HG03066 (cell line): Measurements from ENCODE around the gene FBL.
"Not testable (repeated sequence)": the region's sequence is repeated elsewhere in the genome, so short reads cannot be mapped to it uniquely, and the experiment has no call there.

Experiments used
- ATAC-seq: cut with Tn5 transposase; IDR thresholded peaks from one replicate; pipeline ENCODE4 v1.9.1; 2021; ENCODE audit warnings: low read depth; ENCODE audit not compliant: unreplicated experiment

The FBL gene

GRCh38 chr19:39877488-39877887 lies 31.3 kb upstream of the FBL start:
- ATAC-seq = not testable (repeated sequence)

GRCh38 chr19:39876486-39876885 lies 30.3 kb upstream of the FBL start:
- ATAC-seq = not testable (repeated sequence)

DNA sequence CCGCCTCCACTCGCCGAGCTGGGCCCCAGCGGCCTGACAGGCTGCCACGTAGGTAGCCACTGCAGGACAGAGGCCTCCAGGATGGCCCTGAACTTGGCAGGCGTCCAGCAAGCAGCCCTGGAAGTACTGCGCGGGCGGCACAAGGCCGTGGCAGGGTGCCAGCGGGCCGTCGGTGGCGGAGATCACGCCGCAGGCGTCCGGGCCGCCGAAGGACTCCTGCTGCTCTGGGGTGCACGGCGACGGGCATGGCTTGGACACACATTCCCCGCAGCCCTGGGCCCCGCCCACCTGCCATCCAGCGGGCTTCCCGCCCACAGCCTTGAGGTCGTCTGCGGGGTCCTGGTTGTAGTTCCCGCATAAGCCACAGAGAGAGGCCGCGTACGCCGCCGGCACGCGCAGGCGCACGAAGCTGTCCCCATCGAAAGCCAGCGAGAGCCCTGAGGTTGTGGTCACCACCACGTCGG lies 29.3 kb upstream of the FBL start:
- ATAC-seq = not testable (repeated sequence)

DNA sequence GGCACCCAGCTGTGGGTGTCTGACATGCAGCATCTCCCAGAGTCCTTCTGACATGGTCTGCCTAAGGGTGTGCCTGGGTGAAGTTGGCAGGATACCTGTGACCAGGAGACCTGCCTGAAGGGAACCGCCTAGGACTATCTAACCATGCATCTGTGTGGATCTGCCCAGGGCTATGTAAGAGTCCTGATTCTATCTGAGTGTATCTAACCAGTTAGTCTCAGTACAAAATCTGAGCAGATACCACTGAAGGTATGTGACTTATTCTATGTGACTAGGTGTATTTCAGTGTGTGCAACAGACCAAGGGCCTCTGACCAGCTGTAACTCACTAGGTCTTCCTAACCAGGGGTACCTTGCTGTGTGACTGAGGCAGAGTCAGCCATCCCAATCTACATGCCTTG lies 28.2 kb upstream of the FBL start:
- no peak for ATAC-seq

DNA sequence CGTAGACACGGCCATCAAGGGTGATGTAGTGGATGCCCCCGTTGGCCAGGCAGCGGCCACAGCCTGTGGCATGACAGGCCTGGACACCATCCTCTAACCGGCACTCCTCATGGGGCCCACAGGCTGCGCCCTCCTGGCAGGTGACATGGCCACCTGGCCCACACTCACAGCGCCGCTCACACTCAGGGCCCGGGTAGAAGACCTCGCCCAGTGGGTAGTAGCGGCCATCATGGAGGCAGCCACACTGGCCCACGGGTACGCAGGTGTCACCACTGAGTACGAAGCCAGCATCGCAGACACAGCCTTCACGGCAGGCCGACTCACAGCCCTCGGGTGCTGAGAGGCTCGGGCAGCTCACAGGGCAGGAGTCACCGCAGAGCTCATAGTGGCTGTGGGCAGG lies 27.2 kb upstream of the FBL start:
- ATAC-seq = no peak

DNA sequence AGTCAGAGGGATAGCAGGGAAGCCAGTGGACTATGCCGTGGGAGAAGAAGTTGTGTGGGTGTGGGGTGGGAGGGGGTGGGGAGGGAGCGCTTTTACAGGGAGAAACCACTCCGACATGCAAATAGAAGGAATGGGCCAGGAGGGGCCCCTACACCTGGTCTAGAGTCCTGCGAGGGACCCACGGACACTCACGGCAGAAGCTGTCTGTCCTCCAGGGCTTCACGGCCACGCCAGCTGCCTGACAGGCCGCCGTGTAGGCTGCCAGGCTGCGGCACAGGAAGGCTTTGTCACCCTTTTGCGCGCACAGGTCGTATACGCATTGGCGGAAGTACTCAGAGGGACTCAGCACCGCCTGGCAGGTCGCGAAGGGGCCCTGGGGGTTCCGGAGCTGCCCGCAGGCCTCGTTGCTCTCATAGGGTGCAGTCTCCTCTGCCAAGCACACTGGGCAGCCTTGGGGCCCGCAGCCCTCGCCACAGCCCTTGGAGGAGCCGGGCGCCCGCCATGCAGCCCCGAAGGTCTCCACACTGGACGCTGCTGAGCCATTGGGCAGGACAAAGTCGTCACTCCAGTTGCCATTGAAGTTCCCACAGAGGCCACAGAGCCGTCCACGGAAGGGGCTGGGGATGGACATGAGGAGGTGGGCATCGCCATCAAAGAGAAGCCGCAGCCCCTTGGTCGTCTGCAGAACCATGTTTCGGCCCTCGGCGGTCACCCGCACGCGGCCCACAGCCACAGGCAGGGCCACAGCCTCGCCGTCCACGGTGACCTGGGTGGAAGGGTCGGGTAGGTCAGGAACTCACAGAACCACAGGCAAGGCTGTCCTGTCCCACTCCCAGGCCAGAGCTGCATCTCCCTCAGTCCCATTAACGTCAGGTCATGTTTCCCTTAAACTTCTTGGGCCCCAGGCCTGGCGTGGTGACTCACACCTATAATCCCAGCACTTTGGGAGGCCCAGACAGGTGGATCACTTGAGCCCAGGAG lies 26.0 kb upstream of the FBL start:
- ATAC-seq = no peak

- ATAC-seq = no peak
These were observed 25.2 kb upstream of the FBL start for GRCh38 chr19:39871362-39871761.

DNA sequence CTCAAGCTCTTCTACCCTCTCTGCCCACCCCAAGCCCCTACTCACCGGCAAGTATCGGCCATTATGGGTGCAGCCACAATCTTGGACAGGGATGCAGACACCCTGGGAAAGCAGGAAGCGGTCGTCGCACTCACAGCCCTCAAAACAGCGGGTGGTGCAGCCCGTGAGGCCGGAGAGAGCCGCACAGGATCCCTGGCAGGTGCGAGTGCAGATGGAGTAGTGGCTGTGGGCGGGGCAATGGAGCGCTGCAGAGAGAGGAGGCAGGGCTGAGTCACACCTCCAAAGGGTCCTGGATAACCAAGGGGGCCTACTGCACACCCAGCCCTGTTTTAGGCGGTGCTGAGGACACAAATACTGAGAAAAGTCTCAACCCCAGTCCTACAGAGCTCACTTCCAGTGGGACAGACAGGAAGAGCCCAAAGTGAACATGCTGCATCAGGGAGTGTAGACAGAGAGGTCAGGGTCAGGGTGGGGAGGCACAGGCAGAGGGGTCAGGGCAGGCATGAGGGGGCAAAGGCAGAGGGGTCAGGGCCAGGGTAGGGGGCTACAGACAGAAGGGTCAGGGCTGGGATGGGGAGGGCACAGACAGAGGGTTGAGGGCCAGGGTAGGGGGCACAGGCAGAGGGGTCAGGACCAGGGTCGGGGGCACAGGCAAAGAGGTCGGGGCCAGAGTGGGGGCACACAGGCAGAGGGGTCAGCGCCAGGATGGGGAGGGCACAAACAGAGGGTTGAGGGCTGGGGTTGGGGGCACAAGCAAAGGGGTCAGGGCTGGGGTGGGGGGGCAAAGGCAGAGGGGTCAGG lies 24.2 kb upstream of the FBL start:
- no peak for ATAC-seq

DNA sequence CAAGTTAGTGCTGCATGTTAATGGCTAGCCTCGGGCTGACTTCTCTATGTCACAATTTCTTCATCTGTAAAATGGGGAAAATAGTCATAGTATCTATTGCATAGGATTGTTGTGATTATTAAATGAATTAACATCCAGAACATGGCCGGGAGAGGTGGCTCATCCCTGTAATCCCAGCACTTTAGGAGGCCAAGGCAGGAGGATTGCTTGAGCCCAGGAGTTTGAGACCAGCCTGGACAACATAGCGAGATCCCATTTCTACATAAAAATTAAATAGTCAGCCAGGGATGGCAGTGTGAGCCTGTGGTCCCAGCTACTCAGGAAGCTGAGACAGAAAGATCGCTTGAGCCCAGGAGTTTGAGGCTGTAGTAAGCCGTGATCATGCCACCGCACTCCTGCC lies 21.8 kb upstream of the FBL start:
- ATAC-seq = no peak

GRCh38 chr19:39867133-39867532 lies 21.0 kb upstream of the FBL start:
- ATAC-seq = no peak

- ATAC-seq = no peak
These were observed 19.8 kb upstream of the FBL start for GRCh38 chr19:39865953-39866352.

GRCh38 chr19:39865186-39865585 lies 19.0 kb upstream of the FBL start:
- no peak for ATAC-seq

DNA sequence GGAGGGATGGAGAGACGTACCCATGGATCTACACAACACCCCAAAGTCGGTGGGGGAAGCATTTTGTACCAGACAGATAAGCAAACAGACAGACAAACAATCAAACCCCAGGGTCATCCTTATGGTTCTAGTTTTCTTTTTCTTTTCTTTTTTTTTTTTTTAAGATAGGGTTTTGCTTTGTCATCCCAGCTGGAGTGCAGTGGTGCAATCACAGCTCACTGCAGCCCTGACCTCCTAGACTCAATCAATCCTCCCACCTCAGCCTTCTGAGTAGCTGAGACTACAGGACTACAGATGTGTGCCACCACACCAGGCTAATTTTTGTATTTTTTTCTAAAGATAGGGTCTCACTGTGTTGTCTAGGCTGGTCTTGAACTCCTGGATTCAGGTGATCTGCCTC lies 17.9 kb upstream of the FBL start:
- no peak for ATAC-seq

DNA sequence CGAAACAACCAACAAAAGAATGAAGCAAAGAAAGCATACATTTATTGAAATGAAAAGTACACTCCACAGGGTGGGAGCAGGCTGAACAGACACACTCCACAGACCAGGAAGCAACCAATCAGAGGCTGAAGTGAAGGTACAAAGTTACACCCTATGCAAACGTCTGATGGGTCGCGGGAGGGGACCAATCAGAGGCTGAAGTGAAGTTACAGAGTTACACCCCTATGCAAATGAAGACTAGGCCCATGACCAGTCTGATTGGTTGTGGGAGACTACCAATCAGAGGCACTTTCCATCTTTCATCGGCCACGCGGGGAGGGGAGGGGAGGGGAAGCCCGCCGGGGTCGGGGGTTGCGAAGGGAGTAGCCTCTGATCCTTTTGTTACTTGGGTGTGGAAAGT lies 12.4 kb upstream of the FBL start:
- no peak for ATAC-seq

GRCh38 chr19:39852882-39853281 lies 6.7 kb upstream of the FBL start:
- no peak for ATAC-seq

DNA sequence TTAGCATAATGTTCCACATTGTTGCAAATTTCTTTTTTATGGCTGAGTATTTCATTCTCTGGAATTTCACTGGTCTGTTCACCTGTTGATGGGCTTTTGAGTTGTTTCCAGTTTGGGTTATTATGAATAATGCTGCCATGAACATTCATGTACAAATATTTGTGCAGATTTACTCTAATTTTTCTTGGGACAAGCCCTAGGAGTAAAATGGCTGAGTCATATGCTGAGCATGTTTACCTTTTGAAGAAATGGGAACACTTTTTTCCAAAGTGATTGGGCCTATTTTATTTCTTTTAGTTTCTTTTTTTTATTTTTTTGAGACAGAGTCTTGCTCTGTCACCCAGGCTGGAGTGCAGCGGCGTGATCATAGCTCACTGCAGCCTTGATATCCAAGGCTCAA lies 4.7 kb upstream of the FBL start:
- no peak for ATAC-seq

DNA sequence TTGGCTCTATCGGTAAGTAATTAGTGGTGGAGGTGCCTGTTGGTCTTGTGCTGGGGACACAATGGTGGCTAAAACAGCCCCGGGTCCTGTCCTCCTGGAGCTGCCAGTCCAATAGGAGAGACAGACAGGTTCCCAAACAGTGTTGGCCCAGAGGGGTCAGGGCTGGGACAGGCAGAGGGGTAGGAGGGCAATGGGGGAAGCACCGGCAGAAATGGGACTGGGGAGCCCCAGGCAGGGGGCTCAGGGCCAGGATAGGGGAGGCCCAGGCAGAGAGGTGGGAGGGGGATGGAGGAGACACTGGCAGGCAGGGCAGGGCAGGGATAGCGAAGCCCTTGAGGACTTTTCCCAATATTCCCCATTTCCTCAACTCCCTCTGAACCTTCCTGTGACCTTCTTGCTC lies 2.2 kb upstream of the FBL start:
- ATAC-seq = no peak

DNA sequence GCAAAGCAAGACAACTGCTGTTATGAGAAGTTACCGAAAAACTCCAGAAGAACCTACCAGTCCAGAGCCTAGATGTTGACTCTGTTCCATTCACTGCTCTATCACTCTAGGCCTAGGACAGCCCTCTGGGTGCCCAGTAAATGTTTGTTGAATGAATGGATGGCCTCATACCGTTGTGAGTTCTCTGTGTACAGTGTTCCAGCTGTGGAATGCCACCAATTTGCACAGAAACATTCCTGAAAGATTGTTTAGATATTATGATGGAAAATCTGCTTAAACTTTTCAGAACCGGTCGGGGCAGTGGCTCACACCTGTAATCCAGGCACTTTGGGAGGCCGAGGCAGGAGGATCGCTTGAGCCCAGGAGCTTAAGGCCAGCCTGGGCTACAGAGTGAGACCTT lies 1.3 kb upstream of the FBL start:
- no peak for ATAC-seq

DNA sequence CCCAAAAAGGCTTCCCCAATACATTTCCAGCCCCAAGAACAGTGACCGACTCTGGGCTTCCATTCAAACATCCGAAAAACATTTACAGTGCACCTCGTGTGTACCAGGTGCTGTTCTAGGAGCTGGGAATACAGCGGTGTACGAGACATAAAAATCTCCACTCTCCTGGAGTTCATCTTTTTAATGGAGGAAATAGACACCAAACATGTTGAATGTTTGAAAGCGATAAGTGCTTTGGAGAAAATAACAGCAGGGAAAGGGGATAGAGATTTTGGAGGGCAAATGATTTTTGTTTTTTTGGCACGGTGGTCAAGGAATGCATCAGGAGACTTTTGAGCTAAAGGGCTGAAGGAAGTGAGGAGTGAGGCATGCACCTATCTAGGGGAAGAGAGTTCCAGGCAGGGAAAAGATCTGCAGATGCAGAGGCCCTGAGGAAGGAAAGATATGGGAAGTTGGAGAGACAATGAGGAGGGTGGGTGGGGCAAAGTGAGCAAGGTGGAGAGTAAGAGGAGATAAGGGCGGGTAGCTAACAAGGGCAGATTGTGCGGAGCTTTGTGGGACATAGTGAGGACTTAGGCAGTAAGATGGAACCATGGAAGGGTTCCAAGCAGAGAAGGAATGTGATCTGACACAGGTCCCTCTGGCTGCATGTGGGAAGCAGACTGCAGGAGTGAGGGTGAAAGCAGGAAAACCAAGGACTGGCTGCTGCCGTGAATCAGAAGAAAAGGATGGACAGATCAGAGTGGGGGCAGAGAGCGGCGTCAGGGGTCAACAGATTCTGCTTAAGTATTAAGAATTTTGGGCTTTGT lies 703 bp upstream of the FBL start:
- no peak for ATAC-seq

- no peak for ATAC-seq
These were observed 621 bp downstream of the FBL start for GRCh38 chr19:39845584-39845932.

GRCh38 chr19:39845172-39845571 lies 1.0 kb downstream of the FBL start:
- no peak for ATAC-seq
